HG03558 (cell line): Measurements from ENCODE around the gene CDC20B.
"Not testable (repeated sequence)": the region's sequence is repeated elsewhere in the genome, so short reads cannot be mapped to it uniquely, and the experiment has no call there.

Experiments
- ATAC-seq: cut with Tn5 transposase; IDR thresholded peaks from one replicate; pipeline ENCODE4 v1.9.1; 2021; ENCODE audit warnings: moderate number of reproducible peaks; ENCODE audit not compliant: unreplicated experiment; ENCODE audit errors: extremely low read depth

Gene CDC20B

GRCh38 chr5:55105976-55106375, 67.0 kb downstream of the CDC20B start:
- ATAC-seq = not testable (repeated sequence)

DNA sequence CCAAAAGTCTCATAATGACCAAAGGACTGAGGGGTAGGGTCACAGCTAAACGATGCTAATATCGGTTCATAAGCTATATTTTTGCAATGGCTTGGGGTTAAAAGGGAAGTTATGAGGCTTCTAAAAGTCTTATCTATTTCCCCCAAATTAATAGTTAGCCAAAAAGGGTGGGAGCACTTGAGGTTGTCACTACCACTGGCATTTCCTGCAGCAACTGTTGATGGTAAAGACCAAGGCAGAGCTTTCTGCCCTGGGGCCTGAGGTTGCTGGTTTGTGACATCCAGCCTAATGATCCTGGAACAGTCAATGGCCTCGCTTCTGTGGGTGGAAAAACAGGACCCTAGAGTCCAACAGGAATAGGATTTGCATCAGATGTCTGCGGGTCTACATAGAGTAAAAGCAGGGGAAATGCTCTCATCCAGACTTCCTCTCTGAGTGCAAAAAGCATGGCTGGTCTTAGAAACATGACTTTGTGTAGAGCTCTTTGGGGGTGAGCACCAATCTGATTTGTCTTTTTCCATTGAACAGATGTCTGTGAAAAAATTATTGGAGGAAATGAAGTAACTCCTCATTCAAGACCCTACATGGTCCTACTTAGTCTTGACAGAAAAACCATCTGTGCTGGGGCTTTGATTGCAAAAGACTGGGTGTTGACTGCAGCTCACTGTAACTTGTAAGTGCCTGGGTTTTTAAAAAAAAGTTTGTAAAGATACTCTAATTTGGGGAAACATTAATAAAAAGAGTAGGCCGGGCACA, 67.9 kb downstream of the CDC20B start:
- no peak for ATAC-seq

- no peak for ATAC-seq
Measured at GRCh38 chr5:55104036-55104772, 68.8 kb downstream of the CDC20B start.

GRCh38 chr5:55102348-55102747, 70.6 kb downstream of the CDC20B start, which contains the start of gene GZMA:
Gene GZMA (plus strand): TSS chr5:55102646. CDS start chr5:55102683, 37 bp downstream.
- no peak for ATAC-seq

GRCh38 chr5:55101556-55102276, 71.3 kb downstream of the CDC20B start:
- no peak for ATAC-seq

GRCh38 chr5:55101148-55101547, 71.8 kb downstream of the CDC20B start:
- not testable (repeated sequence) for ATAC-seq

- no peak for ATAC-seq
Measured at GRCh38 chr5:55096861-55097260, 76.1 kb downstream of the CDC20B start.

GRCh38 chr5:55096182-55096581, 76.8 kb downstream of the CDC20B start:
- ATAC-seq = no peak

DNA sequence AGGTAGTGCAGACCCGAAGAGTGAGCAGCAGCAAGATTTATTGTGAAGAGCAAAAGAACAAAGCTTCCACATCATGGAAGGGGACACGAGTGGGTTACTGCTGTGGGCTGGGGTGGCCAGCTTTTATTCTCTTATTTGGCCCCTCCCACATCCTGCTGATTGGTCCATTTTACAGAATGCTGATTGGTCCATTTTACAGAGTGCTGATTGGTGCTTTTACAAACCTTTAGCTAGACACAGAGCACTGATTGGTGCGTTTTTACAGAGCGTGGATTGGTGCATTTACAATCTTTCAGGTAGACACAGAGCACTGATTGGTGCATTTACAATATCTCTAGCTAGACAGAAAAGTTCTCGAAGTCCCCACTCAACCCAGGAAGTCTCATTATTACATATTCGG, 82.0 kb downstream of the CDC20B start:
- ATAC-seq = not testable (repeated sequence)

- not testable (repeated sequence) for ATAC-seq
Measured at GRCh38 chr5:55089301-55089700, 83.7 kb downstream of the CDC20B start.

- ATAC-seq = no peak
Measured at GRCh38 chr5:55081541-55081940, 91.4 kb downstream of the CDC20B start.

- no peak for ATAC-seq
Measured at GRCh38 chr5:55073211-55073610, 99.8 kb downstream of the CDC20B start.

GRCh38 chr5:55072666-55073065, 100.3 kb downstream of the CDC20B start:
- ATAC-seq = no peak

- ATAC-seq = no peak
Measured at GRCh38 chr5:55071413-55071812, 101.6 kb downstream of the CDC20B start.

DNA sequence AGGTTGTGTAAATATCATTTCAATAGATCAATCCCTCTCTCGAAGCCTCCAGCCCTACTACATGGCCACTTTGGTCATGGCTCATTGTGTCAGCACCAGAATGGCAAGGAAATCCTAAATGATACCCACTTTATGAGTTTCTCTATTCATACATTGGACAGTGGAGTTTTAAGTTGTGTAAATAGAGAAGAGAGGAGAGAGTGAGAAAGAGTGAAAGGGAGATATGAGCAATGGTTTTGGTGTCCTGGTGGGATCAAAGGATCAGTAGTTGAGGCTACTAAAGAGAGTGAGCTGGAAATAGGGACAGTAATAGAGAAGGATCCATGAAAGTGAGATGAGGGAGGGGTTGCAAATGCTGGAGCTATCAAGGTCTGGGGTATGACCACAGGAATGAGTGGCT, 102.0 kb downstream of the CDC20B start:
- ATAC-seq = no peak

- no peak for ATAC-seq
Measured at GRCh38 chr5:55066277-55066676, 106.7 kb downstream of the CDC20B start.

DNA sequence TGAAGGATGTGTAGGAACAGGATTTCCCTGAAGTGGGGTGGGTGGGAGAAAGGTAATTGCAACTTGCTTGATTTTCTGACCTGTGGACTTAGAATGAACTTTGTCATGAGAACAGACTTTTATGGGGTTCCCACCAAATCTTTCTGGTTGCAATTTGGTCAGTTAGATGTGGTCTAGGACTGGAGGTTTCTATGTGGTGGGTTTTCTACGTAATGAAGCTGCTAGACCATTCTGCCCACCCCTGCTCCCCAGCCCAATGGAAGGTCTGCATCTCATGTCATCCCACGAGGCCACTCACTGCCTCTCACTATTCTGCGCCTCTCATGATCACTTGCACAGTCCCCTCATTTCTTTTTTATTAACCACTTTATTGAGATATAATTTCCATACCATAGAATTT, 108.5 kb downstream of the CDC20B start:
- no peak for ATAC-seq

- ATAC-seq = no peak
Measured at GRCh38 chr5:55063899-55064298, 109.1 kb downstream of the CDC20B start.

DNA sequence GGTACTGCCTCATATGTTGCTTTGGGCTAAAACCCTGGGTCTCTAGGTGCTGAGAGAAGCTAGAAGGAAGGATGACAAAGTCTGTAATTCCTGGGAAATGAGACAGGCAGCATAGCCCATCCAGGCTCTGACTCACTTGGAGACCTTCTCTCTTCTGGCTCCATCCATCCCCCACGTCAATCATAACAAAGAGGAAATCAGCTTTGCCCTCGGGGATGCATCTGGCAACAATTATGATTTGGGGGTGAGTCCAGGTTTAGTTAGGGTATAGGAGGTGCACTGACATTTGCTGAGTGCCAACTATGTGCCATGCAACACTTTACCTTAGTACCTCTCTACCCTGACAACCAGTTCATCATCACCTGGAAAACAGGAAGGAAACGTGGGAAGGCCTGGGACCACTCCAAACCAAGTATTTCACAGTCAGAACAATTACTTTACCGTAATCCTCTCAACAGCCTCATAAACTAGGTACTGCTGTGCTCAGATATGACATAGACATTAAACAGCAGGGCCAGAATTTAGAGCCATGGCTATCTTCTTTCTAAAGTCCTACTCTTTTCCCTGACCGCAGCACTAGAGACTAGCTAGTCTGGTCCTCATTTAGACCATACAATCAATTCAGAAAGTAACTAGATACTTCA, 109.6 kb downstream of the CDC20B start:
- ATAC-seq = no peak
